Measurements from ENCODE around the gene MKRN2.
"Not testable (repeated sequence)": the region's sequence is repeated elsewhere in the genome, so short reads cannot be mapped to it uniquely, and the experiment has no call there.

MKRN2 gene

DNA sequence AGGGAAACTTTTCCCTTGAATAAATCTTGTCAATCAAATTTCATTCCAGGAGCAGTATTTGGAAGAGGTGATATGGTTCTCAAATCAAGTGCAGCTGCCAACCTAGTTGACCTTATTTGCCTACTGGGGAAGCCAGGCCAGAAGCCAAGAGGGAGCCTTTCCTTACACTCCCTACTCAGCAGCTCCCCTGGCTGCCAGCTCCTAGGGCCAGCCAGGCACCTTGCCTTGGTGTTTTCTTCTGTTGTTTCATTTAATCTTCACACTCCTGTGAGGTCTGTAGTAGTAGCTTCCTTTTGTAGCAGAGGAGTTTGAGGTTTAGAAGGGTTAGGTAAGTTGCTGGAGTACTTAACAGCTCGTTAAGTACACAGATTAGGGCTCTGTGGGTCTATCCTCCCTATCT lies 34.2 kb upstream of the MKRN2 start:
- TF ChIP-seq, protein P1, sequence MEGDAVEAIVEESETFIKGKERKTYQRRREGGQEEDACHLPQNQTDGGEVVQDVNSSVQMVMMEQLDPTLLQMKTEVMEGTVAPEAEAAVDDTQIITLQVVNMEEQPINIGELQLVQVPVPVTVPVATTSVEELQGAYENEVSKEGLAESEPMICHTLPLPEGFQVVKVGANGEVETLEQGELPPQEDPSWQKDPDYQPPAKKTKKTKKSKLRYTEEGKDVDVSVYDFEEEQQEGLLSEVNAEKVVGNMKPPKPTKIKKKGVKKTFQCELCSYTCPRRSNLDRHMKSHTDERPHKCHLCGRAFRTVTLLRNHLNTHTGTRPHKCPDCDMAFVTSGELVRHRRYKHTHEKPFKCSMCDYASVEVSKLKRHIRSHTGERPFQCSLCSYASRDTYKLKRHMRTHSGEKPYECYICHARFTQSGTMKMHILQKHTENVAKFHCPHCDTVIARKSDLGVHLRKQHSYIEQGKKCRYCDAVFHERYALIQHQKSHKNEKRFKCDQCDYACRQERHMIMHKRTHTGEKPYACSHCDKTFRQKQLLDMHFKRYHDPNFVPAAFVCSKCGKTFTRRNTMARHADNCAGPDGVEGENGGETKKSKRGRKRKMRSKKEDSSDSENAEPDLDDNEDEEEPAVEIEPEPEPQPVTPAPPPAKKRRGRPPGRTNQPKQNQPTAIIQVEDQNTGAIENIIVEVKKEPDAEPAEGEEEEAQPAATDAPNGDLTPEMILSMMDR (IDR thresholded peaks at IDR 0.05; ENCODE audit: low read depth, low read length), result no peak
- peaks cover 4% of the 10 kb centered on the region; the same call in 1 of the 2 replicates for H3K36me3 ChIP-seq
- no peaks in the 10 kb centered on the region for H3K4me1 ChIP-seq
- H3K27me3 ChIP-seq, result no peaks in the 10 kb centered on the region
- no peak overlapping the region for H3K4me3 ChIP-seq (ENCODE audit: low read depth, low read length)
- DNase-seq, result no peak
- no peaks in the 10 kb centered on the region for H3K9me3 ChIP-seq

DNA sequence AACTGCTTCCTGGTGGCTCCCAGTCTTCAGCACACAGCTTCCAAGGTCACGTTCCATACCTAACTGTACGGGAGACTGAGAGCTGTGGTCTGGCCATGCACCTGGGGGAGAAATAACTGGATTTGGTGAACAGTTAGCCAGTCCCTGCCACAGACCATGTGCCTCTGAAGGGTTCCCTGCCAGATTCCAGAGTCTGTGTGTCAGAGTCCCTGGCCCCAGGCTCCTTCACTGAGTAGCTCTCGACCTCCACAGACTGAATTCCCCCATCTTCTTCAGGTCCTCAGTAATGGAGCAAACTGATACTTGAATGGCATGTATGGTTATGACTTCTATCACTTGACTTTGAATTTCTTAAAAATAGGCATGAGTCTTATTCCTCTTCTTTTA lies 29.1 kb upstream of the MKRN2 start:
- TF ChIP-seq, protein P1 (IDR thresholded peaks at IDR 0.05; ENCODE audit: low read depth, low read length), result no peak
- Histone ChIP-seq H3K4me1 (no peaks in the 10 kb centered on the region), H3K36me3 (no peaks in the 10 kb centered on the region; the same call in 1 of the 2 replicates), H3K4me3 (ENCODE audit: low read depth, low read length) (no peak overlapping the region), H3K27me3 (no peaks in the 10 kb centered on the region), H3K9me3 (no peaks in the 10 kb centered on the region)
- no peak for DNase-seq

DNA sequence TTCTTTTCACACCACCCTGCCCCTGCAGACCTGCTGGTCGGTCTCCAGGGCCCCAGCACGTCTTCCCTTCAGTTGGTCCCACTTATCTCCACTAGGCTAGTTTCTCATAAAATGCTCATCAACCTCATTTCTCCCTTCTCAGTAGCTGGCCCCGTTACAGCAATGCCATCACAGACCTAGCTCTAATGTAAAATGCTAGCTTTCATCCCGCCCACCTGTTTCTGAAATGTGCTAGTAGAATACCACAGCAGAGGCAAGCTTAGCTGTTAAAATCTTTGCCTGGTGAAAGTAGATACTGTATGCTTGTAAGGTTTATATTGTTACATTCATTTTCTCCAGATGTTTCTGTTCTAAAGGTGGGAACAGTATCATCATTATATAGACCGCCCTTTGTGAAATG lies 24.7 kb upstream of the MKRN2 start:
- TF ChIP-seq, protein P1 (IDR thresholded peaks at IDR 0.05; ENCODE audit: low read depth, low read length), result no peak
- no peak for DNase-seq
- Histone ChIP-seq H3K4me1 (no peaks in the 10 kb centered on the region), H3K27me3 (no peaks in the 10 kb centered on the region), H3K9me3 (no peaks in the 10 kb centered on the region), H3K4me3 (ENCODE audit: low read depth, low read length) (no peak overlapping the region), H3K36me3 (no peaks in the 10 kb centered on the region; the same call in 1 of the 2 replicates)

DNA sequence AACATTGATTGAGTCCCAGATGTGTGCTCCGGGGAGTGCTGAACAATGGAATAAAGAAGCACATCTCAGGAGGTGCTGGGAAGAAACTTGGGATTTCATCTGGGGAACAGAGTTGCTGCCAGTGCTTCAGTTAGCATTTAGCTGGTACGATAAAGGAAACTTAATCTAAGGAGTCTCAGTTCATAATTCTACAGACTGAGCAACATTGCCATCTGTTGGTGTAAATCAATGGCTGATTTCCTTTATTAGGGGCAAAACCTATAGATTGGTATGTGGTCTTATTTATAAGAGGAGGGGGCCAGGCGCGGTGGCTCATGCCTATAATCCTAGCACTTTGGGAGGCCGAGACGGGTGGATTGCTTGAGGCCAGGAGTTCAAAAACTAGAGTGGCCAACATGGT lies 20.5 kb upstream of the MKRN2 start:
- H3K9me3 ChIP-seq, result no peaks in the 10 kb centered on the region
- H3K4me3 ChIP-seq (ENCODE audit: low read depth, low read length), result no peak overlapping the region
- TF ChIP-seq, protein P1 (IDR thresholded peaks at IDR 0.05; ENCODE audit: low read depth, low read length), result peak; percentile 30
- no peaks in the 10 kb centered on the region for H3K36me3 ChIP-seq
- no peaks in the 10 kb centered on the region for H3K27me3 ChIP-seq
- no peak for DNase-seq
- H3K4me1 ChIP-seq, result no peaks in the 10 kb centered on the region

DNA sequence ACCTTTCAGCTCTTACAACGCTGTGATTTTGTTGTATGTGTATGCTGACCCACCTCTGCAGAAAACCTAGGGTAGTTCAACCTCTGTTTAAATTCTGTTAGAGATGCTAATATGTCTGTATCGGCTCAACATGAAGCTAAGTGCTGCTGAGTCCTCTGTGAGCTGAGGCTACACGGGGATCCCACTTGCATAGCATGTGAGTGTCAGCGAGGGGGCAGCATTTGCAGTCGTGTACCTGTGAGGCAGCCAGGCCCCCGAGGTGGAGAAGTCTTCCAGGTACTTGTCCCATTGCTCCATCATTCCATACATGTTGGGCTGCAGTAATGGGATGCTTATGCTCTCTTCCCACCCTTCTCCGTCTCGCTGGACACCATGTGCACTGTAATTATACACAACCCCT lies 15.3 kb upstream of the MKRN2 start:
- Histone ChIP-seq H3K4me3 (ENCODE audit: low read depth, low read length) (no peak overlapping the region), H3K9me3 (no peaks in the 10 kb centered on the region)
- TF ChIP-seq, protein P1 (IDR thresholded peaks at IDR 0.05; ENCODE audit: low read depth, low read length), result peak; percentile 46

DNA sequence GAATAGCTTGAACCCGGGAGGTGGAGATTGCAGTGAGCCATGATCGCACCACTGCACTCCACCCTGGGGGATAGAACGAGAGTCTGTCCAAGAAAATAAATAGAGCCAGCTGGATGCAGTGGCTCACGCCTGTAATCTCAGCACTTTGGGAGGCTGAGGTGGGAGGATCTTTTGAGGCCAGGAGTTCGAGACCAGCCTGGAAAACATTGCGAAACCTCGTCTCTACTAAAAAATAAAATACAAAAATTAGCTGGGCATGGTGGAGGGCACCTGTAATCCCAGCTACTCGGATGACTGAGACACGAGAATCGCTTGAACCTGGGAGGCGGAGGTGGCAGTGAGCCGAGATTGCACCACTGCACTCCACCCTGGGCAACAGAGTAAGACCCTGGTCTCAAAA lies 13.4 kb upstream of the MKRN2 start:
- not testable (repeated sequence) for H3K4me1 ChIP-seq; H3K9me3 ChIP-seq; H3K36me3 ChIP-seq; H3K27me3 ChIP-seq; H3K4me3 ChIP-seq (ENCODE audit: low read depth, low read length); DNase-seq

More for the DNA sequence above, 15.3 kb upstream of the MKRN2 start:
- peak; percentile 29 for DNase-seq
- Histone ChIP-seq H3K27me3 (no peaks in the 10 kb centered on the region), H3K4me1 (no peaks in the 10 kb centered on the region), H3K36me3 (no peaks in the 10 kb centered on the region)
